ENCODE measurements around the gene PTPMT1.
"Not testable (repeated sequence)": the region's sequence is repeated elsewhere in the genome, so short reads cannot be mapped to it uniquely, and the experiment has no call there.

The PTPMT1 gene

DNA sequence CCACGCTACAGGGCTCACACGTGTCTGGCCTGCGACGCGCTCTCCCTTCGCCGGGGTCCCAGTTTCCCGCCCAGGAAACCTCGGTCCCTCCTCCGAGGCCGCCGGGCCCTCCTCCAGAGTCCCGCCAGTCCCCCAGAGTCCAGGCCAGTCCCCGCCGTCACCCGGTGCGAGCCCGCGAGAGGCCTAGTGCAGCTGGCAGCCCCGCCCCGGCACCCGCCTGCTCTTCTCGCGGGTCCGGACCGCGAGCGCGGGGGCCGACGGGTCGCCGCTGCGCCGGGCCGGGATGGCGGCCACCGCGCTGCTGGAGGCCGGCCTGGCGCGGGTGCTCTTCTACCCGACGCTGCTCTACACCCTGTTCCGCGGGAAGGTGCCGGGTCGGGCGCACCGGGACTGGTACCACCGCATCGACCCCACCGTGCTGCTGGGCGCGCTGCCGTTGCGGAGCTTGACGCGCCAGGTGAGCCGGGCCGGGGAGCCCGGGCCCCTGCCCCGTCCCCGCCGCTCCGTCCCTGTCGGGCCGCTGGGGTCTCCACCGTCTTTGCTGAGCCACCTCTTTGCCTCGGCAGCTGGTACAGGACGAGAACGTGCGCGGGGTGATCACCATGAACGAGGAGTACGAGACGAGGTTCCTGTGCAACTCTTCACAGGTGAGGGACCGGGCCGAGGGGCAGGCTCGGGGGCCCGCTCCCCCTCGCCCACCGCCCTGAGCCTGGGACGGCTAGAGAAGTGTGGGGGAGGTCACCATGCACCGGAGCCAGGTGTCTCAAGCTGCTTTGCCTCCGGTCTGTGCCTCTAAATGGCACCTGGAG is at the start of gene PTPMT1:
Gene PTPMT1, plus strand, starts transcription at position 260 of the 809 bp plus-strand sequence. Its CDS starts 24 bp downstream, at position 284.
- peak; percentile 72 for DNase-seq

DNA sequence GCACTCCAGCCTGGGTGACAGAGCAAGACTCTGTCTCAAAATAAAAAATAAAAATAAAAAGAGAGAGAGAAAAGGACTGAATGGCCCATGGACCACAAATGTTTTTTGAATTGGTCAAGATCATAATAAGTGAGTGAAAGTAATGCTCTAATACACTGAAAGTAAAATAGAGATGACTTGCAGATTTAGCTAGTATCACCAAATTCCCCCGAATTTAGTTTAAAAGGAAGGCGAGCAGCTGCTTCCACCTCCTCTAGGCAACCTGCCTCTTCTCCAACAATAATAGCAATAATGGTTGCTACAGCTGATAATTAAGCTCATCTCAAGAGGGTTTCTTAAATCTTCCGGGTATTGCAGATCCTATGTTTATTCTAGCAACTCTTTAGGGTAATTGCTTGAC is 49.2 kb upstream of the PTPMT1 start:
- DNase-seq = no peak

GRCh38 chr11:47516984-47517853 is 48.2 kb upstream of the PTPMT1 start:
- no peak for DNase-seq

DNA sequence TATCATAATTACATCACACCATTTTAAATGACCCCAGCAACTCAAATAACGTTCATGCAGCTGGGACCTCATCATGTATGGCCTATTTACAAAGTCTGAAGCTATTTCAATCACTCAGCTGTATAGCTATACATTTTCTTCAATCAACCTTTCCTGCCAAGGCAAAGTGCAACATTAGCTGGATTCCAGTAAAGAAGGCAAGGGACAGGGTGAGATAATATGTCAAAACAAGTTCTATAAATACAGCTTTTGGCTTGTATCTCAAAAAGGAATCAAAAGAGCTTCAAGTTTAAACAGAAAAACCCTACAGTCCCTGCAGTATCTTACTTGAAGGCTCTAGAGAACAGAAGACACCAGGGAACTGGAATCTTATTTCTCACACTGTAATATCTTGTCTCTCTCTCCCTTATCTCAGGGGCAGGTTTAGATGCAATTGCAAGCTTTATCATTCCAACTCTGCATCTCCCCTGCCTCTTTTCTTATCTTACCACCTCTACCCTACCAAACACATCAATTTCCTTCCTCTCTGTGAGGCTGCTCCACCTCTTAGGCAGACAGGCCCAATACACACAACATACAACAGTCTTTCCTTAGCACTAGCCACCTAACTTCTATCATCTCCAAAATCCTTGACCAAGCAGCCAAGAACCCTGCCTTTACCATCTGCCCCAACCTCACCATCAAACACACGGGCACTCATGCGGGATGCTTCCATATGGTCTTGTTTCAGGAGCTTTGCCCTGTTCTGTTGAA is 47.0 kb upstream of the PTPMT1 start:
- DNase-seq = no peak

DNA sequence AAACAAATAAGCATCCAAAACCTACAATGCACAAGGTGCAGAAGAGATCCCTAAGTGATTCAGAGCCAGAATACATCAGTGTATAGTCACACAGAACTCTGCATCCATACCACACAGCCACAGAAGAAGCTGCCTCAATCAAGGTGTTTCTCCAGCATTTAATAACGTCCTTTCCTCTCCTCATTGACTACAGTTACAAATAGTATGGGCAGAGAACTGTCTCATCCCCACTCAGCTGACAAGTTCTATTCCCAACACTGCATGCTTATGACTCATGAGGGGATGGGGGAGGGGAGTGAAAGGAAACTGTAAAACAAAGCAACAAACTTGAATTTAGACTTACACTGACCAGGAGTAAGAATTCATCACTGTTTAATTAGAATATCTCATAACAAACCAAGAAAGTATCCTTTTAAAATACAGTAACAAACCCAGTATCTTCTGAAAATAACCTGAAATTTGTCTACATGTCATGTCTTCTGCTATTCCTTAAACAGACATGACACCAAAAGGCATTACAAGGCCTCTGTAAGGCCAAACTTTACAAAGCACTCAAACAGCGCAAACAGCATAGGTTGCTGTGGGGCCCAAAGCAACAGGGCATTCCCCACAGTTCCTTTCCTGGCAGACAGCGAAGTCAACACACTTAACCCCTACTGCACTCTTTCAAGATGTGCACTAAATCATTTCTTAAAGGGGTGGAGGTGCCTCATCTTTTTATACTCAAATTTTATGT is 41.7 kb upstream of the PTPMT1 start:
- DNase-seq = peak; percentile 65

DNA sequence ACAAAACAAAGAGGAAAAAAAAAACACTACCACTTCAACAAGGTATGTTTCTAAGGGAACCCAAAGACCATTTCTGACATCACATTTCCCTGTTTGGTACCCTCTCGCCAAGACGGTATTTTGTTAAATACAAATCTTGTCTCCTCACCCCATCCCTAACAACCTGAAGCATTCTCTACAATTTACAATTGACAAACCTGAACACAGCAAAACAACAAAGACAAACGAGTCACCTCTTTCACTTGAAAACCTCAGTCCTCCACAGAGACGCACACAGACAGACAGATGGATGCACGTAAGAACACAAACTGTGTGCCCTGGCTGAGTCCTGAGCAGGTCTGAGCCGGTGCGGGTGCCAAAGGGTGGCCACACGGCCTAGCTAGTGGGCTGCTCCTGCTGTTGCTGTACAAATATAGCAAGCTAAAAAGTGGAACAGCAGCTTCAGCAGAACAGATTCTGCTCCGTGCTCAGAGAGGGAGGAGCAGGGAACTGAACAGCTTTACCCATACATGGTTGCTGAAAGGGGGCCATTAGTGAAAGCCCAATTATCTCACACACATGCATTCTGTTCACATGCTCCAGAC is 41.0 kb upstream of the PTPMT1 start:
- DNase-seq = peak; percentile 20

GRCh38 chr11:47526032-47526431 is 39.4 kb upstream of the PTPMT1 start:
- DNase-seq = not testable (repeated sequence)

DNA sequence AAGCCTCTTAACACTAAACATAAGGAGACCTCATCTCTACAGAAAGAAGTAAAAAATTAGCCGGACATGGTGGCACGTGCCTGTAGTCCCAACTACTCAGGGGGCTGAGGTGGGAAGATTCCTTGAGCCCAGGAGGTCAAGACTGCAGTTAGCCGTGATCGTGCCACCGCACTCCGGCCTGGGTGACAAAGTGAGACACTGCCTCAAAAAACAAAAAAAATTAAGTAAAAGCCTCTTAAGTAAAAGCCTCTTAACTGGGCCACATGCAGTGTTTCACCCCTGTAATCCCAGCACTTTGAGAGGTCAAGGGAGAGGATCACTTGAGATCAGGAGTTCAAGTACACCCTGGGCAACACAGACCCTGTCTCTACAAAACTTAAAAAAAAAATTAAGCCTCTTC is 38.2 kb upstream of the PTPMT1 start:
- no peak for DNase-seq

DNA sequence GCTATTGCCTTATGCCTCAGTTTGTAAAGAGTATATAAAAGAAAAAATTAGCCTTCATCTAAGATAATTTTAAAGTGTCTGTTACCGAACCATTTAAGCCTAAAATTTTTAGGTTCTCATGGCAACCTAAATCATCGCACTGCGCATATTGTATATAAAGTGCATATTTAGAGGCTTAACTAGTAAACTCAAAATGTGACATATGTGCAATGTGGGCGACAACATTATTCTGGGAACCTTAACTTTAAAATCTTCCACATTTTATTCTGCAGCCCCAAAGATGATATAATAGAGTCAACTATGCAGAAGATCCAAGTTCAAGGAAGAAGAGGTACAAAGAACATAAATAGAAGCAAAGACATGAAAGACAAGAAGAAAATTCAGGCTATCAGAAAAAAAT is 35.4 kb upstream of the PTPMT1 start:
- no peak for DNase-seq

GRCh38 chr11:47530721-47531120 is 34.7 kb upstream of the PTPMT1 start:
- DNase-seq = not testable (repeated sequence)

- DNase-seq = no peak
Measured at GRCh38 chr11:47531666-47532065, 33.7 kb upstream of the PTPMT1 start.

- DNase-seq = no peak
Measured at GRCh38 chr11:47532597-47533213, 32.7 kb upstream of the PTPMT1 start.

GRCh38 chr11:47533690-47534151 is 31.7 kb upstream of the PTPMT1 start:
- no peak for DNase-seq

GRCh38 chr11:47534704-47535251 is 30.6 kb upstream of the PTPMT1 start:
- no peak for DNase-seq

DNA sequence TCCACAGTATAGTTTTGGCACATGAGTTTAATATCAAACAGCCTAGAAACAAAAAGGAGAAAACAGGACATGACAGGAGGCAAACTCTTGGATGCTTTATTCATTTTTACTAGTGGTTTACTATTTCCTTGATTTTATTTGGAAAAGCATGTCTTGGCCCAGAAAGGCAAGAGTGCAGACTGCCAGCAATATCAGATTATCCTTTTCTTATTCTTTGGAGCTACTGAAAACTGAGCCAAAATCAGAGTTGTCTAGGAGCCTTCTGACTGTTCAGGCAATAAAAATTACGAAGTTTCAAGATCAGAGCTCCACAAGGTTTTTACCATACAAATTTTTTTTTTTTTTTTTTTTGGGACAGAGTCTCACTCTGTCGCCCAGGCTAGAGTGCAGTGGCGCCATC is 28.5 kb upstream of the PTPMT1 start:
- DNase-seq = no peak

DNA sequence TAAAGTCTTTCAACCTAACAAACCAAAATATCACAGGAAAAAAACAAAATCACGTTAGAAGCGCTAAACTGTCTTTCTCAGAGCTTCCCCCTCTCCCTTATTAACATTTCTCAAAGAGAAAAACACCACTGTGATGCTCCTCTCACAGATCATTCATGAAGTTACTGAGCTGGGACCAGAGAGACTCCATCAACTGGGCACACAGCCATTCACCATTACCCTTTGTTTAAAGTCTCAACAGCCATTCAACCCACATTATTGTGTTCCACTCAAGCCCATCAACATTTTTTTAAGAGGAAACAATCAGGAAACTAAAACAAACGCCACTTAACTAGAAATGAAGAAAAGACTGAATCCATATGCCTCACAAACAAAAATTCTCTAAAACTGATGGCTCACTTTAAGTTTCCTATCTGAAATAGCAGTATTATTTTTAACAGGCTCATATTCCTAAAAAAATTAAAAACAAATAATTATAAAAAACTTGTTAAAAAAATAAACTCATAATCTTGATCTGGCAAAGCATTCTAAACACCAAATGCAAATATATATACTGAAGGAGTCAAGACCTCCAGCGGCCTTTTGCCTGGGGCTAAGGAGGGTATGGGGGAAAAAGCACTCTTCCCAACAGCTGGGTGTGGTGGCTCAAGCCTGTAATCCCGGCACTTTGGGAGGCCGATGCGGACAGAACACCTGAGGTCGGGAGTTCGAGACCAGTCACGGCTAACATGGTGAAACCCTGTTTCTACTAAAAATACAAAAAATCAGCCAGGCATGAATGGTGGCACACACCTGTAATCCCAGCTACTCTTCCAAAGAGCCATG is 26.4 kb upstream of the PTPMT1 start:
- no peak for DNase-seq

DNA sequence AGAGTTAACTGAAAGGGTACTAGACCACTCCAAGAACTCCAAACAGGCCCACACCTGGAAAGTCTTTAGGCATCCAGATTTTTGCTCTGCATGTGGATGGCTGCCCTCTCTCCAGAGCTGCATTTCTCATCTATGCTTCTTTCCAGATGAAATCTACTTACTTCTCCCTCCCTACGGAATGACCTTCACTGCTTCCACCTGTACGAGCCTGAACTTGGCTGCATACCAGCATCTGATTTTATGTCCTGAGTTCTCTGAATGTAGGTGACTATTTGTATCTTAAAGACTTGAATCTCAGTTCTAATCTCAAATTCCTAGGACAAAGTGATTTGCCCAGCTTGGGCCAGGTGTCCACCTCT is 25.7 kb upstream of the PTPMT1 start:
- no peak for DNase-seq

GRCh38 chr11:47541070-47541469 is 24.3 kb upstream of the PTPMT1 start:
- DNase-seq = no peak

DNA sequence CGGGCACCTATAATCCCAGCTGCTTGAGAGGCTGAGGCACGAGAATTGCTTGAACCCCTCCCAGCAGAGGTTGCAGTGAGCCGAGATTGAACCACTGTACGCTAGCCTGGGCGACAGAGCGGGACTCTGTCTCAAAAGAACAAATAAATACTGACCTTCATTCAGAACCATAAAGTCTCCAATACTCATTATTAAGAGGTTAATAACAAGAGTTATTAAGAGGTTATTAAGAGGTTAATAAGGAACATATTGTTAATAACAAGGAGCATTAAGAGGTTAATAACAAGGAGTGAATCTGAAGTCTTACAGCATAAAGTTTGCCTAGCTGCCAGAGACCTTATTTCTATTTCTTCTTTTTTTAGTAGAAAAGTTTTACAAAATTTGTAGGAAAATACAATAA is 20.1 kb upstream of the PTPMT1 start:
- DNase-seq = no peak

DNA sequence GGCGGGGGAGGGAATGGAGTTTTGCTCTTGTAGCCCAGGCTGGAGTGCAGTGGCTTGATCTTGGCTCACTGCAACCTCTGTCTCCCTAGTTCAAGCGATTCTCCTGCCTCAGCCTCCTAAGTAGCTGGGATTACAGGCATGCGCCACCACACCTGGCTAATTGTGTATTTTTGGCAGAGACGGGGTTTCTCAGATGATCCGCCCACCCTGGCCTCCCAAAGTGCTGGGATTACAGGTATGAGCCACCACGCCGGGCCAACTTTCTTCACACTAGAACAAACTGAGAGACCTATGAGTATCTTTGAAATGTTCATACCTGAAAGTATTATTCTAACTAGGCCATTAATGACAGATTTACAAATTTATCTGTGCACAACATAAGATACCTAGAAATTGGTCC is 19.1 kb upstream of the PTPMT1 start:
- DNase-seq = not testable (repeated sequence)
